ENCODE measurements around the gene SLMAP.

The SLMAP gene

GRCh38 chr3:57752307-57752706 is 3.8 kb upstream of the SLMAP start:
- DNase-seq, result no peak

GRCh38 chr3:57753016-57753415 is 3.1 kb upstream of the SLMAP start:
- DNase-seq, result no peak

- no peak for DNase-seq
Measured at GRCh38 chr3:57755368-57755675, 787 bp upstream of the SLMAP start.

GRCh38 chr3:57756528-57757401 is 656 bp downstream of the SLMAP start:
- no peak for DNase-seq

DNA sequence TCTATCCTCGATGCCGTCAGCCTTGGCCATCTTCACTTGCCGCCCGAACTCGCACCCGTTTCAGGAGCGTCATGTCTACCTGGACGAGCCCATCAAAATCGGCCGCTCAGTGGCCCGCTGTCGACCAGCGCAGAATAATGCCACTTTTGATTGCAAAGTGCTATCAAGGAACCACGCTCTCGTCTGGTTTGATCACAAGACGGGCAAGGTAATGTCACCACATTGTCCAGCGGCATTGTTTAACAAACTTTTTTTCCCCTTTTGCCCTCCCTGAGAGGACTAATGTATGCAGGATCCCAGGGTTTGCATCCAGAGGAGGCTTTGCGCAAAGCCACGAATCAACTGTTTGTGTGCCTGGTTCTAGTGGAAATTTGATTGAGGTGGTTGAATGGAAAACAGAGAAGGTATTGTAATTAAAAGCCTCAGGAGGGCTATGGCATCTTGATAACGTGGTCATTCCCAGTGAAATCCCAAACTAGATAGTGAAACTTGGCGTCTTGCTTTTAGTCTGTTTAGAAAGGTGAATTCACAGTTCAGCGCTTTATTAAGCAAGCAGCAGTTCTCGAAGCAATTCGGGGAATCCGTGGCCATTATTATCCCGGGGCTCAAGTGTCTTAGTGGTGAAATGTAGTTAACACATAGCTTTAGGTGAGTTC is 1.7 kb downstream of the SLMAP start:
- no peak for DNase-seq

DNA sequence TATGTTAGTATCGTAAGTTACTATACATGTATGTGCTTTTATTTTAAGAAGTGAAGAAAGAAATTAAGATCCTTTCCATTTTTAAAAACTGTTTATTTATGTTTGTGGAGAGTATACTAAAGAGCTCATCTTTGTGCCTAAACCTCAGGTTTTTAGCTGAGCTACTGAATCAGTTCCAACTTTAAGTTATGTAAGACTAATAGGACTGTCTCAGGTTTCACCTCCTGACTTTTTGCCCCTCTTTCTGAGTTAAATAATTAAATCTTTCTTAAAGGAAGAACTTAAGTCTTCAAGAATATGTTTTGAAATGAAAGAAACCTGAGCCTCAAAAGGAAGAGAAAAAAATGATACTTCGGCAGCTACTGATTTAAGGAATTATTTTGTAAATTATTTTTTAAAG is 2.6 kb downstream of the SLMAP start:
- no peak for DNase-seq

- DNase-seq, result no peak
Measured at GRCh38 chr3:57764794-57765193, 8.7 kb downstream of the SLMAP start.

DNA sequence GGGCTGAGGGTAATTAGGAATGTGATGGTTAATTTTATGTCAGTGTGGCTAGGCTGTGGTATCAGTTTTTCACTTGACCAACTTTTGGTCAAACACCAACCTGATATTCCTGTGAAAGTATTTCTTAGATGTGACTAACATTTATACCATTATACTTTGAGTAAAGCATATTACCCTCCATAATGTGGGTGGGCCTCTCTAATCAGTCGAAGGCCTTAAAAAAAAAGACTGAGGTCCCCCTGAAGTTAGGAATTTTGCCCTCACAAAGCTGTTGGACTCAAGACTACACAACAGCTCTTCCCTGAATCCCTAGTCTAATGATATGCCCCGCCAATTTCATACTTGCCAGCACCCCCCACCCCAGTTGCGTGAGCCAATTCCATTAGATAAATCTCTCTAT is 12.5 kb downstream of the SLMAP start:
- no peak for DNase-seq

GRCh38 chr3:57770009-57770827 is 14.1 kb downstream of the SLMAP start:
- no peak for DNase-seq

DNA sequence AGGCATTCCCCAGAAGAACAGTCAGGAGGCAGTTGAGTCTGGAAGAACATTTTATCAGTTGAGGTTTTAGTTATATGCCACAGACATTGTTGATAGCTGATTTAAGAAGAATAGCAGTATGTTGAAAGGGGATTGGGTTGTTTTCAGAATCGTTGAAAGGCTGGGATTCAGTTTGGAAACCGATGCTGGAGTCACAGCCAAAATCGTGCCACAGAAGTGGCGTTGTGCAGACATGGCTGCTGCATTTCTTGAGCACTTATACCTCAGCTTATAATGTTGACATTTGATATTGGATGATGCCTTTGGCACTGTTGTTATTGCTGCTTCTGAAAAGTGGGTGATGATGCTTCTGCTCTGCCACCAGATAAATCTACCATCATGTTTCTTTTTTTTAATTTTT is 16.1 kb downstream of the SLMAP start:
- DNase-seq, result no peak

GRCh38 chr3:57777774-57778173 is 21.7 kb downstream of the SLMAP start:
- no peak for DNase-seq

DNA sequence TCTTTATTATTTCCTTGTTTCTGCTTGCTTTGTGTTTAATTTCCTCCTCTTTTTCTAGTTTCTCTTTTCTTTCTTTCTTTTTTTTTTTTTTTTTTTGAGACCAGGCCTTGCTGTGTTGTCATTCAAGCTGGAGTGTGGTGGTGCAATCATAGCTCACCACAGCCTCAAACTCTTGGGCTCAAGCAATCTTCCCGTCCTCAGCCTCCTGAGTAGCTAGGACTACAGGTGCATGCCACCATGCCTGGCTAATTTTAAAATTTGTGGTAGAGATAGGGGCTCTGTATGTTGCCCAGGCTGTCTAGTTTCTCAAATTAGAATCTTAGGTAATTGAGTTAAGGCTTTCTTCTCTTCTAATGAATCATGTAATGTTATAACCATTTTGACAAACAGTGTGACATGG is 22.4 kb downstream of the SLMAP start:
- DNase-seq, result no peak

GRCh38 chr3:57779666-57780065 is 23.6 kb downstream of the SLMAP start:
- no peak for DNase-seq

- DNase-seq, result no peak
Measured at GRCh38 chr3:57783186-57784088, 27.3 kb downstream of the SLMAP start.

DNA sequence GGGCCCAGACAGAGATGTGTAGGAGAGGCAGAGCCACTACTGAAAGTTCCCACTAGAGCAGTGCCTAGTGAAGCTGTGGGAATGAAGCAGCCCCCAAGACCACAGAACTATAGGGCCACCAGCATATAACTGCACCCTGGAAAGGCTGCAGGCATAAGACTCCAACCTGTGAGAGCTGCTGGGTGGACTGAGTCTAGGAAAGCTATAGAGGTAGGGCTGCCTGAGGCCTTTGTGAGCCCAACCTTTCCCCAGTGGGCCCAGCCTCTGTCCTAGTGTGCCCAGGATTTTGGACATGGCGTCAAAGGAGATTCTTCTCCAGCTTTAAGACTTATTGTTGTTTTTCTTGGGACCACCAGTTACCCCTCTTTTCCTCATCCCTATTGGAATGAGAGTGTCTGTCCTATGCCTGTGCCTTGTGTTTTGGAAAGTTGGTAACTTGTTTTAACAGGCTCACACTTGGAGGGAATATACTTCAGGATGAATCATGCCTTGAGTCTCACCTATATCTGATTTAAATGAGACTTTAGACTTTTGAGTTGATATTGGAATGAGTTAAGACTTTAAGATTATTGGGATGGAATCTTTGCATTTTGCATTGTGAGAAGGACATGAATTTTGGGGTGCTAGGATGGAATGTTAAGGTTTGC is 28.1 kb downstream of the SLMAP start:
- DNase-seq, result no peak

- DNase-seq, result no peak
Measured at GRCh38 chr3:57785446-57785845, 29.3 kb downstream of the SLMAP start.

DNA sequence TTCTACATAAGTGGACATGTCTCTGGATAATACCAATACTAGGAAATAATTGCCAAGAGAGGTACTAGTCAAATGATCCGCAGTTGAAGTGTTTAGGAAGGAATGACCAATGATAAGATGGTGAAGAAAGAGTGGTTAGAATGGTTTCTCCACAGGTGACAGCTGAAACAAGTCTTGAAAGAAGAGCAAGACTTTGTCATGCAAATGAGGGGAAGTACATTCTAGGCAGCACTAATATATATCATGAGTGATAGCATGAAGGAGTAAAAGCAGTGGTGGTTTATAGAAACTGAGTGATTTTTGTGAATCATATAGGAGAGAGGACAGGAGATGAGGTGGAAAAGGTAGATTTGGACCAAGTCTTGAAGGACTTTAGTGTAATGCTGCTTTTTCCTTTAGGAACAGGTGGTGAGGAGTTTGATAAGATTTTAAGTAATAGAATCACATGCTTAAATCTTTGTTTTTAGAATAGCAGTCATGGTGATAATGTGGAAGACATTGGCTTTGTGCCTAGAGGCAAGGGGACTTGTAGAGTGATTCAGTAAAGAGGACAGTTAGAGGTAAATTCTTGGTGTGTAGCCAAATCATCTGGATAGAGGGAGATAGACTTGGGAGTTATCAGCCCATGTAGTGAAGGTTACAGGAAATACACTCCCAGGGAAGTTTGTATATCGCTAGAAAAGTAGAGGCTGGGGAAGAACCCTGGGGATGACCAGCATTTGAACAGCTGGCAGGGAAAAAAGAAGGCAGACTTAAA is 31.9 kb downstream of the SLMAP start:
- DNase-seq, result no peak

DNA sequence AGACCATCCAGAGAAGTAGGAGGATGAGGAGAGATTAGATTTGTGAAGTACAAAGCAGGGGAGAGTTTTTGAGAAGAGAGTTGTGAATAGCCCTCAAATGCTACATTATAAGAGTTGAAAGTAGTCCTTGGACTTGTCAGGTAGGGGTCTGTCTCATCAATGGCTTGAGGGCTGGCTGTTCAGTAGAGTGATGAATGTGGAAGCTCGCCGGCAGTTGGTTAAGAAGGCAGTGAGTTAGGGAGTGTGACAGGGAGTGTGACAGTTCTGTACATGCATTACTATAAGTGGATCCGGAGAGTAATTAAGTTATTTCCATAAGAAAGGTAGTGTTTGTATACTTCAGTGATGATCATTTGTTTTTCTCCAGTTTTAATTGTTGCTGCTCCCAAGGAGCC is 32.5 kb downstream of the SLMAP start:
- DNase-seq, result no peak

GRCh38 chr3:57791245-57791644 is 35.1 kb downstream of the SLMAP start:
- DNase-seq, result peak; percentile 80

DNA sequence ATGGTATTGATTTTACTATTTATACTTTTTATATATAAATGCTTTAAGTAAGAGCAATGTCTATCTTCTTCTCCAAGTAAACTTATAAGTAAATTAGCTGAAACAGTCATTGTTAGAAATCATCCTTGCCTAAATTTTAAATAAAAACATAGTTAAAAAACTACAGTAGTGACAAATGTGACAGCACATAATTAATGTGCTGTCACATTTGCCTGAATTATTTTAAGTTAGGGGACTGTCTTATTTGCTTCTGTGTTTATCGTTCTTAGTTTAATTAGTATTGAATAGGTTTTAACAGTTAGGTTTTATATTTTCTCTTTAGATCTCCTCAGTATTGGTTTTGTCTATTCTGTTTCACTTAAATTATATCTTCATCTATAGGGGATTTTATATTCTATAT is 36.1 kb downstream of the SLMAP start:
- no peak for DNase-seq

DNA sequence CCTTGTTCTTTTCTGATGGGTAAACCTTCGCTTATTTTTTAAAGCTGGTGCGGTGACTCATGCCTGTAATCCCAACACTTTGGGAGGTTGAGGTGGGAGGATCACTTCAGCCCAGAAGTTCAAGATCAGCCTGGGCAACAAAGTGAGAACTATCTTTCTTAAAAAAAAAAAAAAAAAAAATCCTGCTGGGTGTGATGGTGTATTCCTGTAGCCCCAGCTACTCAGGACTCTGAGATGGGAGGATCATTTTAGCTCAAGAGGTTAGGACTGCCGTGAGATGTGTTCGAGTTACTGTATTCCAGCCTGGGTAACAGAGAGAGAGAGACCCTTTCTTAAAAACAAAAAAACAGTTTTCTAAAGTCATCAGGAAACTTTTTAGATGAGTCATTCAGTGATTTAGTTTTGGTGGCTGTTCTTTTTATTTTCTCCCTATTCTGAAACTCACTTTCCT is 37.7 kb downstream of the SLMAP start:
- no peak for DNase-seq

Measured in SIG-M5 (cell line).